Activated naive CD4-positive, alpha-beta T cell treated with anti-CD3 and anti-CD28 coated beads, Interleukin-2, amount 10 ng/mL, durations not matched to agents 7 days and 5 days (primary cell): ENCODE data around the gene MALRD1.
"Not testable (repeated sequence)": the region's sequence is repeated elsewhere in the genome, so short reads cannot be mapped to it uniquely, and the experiment has no call there.

Experiments used
- CTCF ChIA-PET: fragments of 350-600 bp; sonication (Branson Sonifier 250); formaldehyde crosslinking; loops from one replicate; lab custom pipeline; 2021; ENCODE audit warnings: antibody characterized with exemption; lab: Charles Lee
- DNase-seq: peaks from one replicate; pipeline ENCODE4 v3.0.0-alpha.2; 2020
- H3K27ac Mint-ChIP-seq: one replicate; pipeline ENCODE4 v1.8.0; 2021; ENCODE audit warnings: mild to moderate bottlenecking, moderate library complexity, mixed read lengths
- H3K27me3 Mint-ChIP-seq: one replicate; pipeline ENCODE4 v1.8.0; 2021; ENCODE audit warnings: mild to moderate bottlenecking, mixed read lengths
- H3K36me3 Mint-ChIP-seq: one replicate; pipeline ENCODE4 v1.8.0; 2021; ENCODE audit warnings: mixed read lengths
- H3K4me1 Mint-ChIP-seq: one replicate; pipeline ENCODE4 v1.8.0; 2021; ENCODE audit warnings: mixed read lengths
- H3K4me3 Mint-ChIP-seq: one replicate; pipeline ENCODE4 v1.8.0; 2021; ENCODE audit warnings: mild to moderate bottlenecking, moderate library complexity, mixed read lengths
- H3K9me3 Mint-ChIP-seq: one replicate; pipeline ENCODE4 v1.8.0; 2021; ENCODE audit warnings: mixed read lengths

The MALRD1 gene

GRCh38 chr10:19769826-19770225 is 721.2 kb downstream of the MALRD1 start:
- H3K4me1 Mint-ChIP-seq, H3K9me3 Mint-ChIP-seq, H3K27ac Mint-ChIP-seq, H3K4me3 Mint-ChIP-seq, H3K27me3 Mint-ChIP-seq, H3K36me3 Mint-ChIP-seq, CTCF ChIA-PET, DNase-seq: not testable (repeated sequence)

- no peak for DNase-seq
- no peaks in the 10 kb centered on the region for H3K36me3 Mint-ChIP-seq
- no peaks in the 10 kb centered on the region for H3K4me1 Mint-ChIP-seq
- no peaks in the 10 kb centered on the region for H3K27me3 Mint-ChIP-seq
- CTCF ChIA-PET, result no interaction called here
- H3K27ac Mint-ChIP-seq, result no peak overlapping the region
- H3K4me3 Mint-ChIP-seq, result no peak overlapping the region
- H3K9me3 Mint-ChIP-seq, result peaks cover 1% of the 10 kb centered on the region
Observed at GRCh38 chr10:19772972-19773371, 724.4 kb downstream of the MALRD1 start.

DNA sequence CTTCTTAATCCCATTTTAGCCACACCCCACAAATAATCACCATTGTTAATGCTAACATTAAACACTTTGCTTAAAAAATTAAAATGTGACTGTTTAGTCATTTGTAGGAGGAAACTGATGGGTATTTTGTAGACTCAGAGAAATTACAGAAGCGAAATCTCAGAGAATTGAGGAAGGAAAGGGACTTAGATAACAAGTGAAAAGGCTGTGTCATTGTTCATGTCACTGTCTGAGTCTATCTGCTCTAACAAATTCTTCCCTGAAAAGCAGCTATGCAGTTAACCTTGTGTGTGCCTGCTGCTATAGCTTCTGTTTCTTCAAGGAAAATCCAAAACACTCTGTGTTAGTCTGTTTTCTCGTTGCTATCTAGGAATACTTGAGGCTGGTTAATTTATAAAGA is 726.7 kb downstream of the MALRD1 start:
- Mint-ChIP-seq H3K9me3 (peaks cover 1% of the 10 kb centered on the region), H3K36me3 (no peaks in the 10 kb centered on the region), H3K4me1 (no peaks in the 10 kb centered on the region), H3K27me3 (no peaks in the 10 kb centered on the region), H3K4me3 (no peak overlapping the region), H3K27ac (no peak overlapping the region)
- no peak for DNase-seq
- CTCF ChIA-PET, result no interaction called here

- CTCF ChIA-PET, result no interaction called here
- Mint-ChIP-seq H3K36me3 (no peaks in the 10 kb centered on the region), H3K9me3 (peaks cover 6% of the 10 kb centered on the region), H3K4me3 (no peak overlapping the region), H3K27me3 (no peaks in the 10 kb centered on the region), H3K4me1 (no peaks in the 10 kb centered on the region), H3K27ac (no peak overlapping the region)
- no peak for DNase-seq
Observed at GRCh38 chr10:19777806-19778205, 729.2 kb downstream of the MALRD1 start.

GRCh38 chr10:19778996-19779395 is 730.4 kb downstream of the MALRD1 start:
- no peak overlapping the region for H3K4me3 Mint-ChIP-seq
- no peaks in the 10 kb centered on the region for H3K27me3 Mint-ChIP-seq
- H3K4me1 Mint-ChIP-seq, result no peaks in the 10 kb centered on the region
- CTCF ChIA-PET, result no interaction called here
- DNase-seq, result no peak
- H3K27ac Mint-ChIP-seq, result no peak overlapping the region
- peaks cover 5% of the 10 kb centered on the region for H3K9me3 Mint-ChIP-seq
- H3K36me3 Mint-ChIP-seq, result no peaks in the 10 kb centered on the region

DNA sequence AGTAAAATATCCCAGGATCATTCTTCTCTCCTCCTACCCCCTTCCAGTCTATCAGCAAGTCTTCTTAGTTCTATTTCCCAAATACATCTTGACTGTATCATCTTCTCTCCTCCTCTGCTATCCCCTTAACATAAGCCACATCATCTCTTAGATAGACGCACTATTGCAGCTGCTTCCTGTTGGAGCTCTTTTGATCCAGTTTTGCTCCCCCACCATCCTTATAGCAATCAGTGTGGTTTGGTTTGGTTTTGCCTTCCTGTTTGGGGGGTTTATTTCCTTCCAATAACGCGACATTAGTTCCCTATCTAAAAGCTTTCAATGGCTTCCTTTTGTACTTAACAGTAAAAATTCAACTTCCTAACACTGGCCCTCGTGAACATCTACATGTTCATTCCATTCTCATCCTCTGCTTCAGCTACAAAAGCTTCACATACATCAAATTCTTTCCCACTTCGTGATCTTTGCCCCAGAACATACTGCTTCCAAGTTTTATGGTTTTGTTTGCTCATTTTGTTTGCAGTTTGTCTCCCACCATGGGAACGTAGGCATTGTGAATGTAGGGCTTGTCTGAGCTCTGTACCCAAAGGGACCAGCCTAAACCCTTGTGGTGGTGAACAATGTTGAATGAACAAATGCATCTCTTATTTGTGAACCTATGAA is 734.0 kb downstream of the MALRD1 start:
- no peak overlapping the region for H3K4me3 Mint-ChIP-seq
- no peaks in the 10 kb centered on the region for H3K4me1 Mint-ChIP-seq
- CTCF ChIA-PET, result no interaction called here
- H3K27me3 Mint-ChIP-seq, result no peaks in the 10 kb centered on the region
- H3K36me3 Mint-ChIP-seq, result no peaks in the 10 kb centered on the region
- no peak for DNase-seq
- H3K27ac Mint-ChIP-seq, result no peak overlapping the region
- peaks cover 5% of the 10 kb centered on the region for H3K9me3 Mint-ChIP-seq

- Mint-ChIP-seq H3K4me3 (no peak overlapping the region), H3K4me1 (no peaks in the 10 kb centered on the region), H3K27ac (no peak overlapping the region), H3K27me3 (no peaks in the 10 kb centered on the region), H3K9me3 (peaks cover 5% of the 10 kb centered on the region), H3K36me3 (no peaks in the 10 kb centered on the region)
- CTCF ChIA-PET, result no interaction called here
- DNase-seq, result no peak
Observed at GRCh38 chr10:19783721-19784120, 735.1 kb downstream of the MALRD1 start.
